Smooth muscle cell of the brain vasculature (primary cell): Measurements from ENCODE around the gene TCF3.

Experiments
- DNase-seq: peaks from one replicate; pipeline ENCODE4 v3.0.0-alpha.2; 2012; ENCODE audit warnings: low read depth, low spot score

TCF3 gene

DNA sequence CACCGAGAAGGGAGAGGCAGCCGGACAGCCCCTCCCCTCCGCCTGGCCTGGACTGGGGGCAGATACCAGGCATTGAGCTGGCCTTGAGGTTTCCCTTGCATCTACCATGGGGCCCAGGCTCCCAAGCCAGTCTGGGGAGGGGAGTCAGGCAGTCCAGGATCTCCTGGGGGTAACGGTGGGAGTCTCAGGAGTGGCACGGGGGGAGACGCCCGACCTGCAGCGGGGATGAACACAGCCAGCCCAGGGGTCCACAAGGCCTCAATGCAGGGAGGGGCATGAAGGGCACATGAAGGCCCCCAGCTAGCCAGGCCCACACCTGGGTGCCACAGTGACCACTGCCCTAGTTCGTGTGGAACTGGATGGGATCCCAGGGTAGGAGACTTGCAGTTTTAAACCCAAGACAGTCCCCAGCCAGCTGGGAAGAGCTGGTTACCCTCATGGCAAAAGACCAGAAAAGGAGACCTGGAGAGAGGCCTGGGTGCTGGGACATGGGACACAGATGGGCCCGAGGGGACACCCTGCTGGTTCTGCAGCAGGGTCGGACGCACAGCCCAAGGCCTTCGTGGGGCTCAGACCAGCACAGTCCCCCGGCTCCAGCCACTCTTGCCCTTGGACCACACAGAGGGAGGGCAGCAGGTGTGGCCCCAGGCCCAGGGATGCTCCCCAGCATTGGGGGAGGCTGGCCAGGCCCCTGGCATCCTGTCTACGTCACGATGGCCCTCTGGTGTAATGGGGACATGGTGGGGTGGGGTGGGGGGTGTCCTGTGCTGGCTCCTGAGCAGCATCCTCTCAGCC lies 42.5 kb downstream of the TCF3 start:
- no peak for DNase-seq

DNA sequence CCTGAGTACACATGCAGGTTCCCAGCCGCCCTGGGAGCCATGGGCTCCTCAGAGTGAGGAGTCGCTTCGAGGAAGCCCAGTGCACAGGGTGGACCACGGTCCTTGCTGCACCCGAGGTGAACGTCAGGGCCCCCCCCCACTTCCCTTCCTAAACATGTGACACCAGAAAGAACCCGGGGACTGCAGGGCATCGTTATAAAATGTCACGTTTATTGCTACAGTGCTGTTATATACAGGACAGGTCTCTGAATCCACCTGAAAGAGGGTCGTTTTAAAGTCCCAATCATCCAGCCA lies 43.4 kb downstream of the TCF3 start:
- no peak for DNase-seq

DNA sequence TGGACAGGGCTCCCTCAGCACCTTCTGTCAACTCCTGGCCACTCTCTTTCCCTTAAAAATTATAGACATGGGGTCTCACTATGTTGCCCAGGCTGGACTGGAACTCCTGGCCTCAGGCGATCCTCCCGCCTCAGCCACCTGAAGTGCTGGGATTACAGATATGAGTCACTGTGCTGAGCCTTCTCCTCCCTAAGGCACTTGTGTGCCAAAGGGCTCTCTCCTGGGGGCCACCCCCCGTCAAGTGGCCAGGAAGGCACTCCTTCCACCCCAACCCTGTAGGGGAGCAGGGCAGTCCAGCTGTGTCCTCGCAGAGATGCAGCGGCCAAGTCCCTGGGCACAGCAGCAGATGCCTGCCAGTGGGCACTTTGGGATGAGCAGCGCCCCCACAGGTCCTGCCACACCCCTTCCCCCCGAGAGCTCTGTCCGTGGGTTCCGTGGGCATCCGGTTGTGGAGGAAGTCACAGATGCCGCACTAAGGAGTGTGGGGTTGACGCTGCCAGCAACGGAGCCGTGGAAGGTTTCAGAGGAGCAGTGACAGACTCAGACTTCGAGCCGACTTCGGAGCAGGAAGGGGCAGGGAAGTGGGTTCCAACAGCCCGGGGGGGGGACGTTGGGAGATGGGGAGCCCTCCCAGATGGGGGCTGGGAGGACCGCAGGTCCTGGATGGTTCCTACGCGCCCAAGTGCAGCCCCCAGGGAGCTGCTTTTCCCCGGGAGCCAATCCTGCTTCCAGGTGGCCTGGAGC lies 43.9 kb downstream of the TCF3 start:
- DNase-seq: no peak

GRCh38 chr19:1606138-1606651 lies 46.2 kb downstream of the TCF3 start:
- DNase-seq: no peak

- peak; percentile 85 for DNase-seq
Observed at GRCh38 chr19:1605236-1606137, 46.9 kb downstream of the TCF3 start, which contains the start of gene UQCR11. Gene UQCR11 (minus strand): TSS chr19:1605462. CDS start chr19:1605409, 53 bp downstream.

GRCh38 chr19:1602091-1602707 lies 50.2 kb downstream of the TCF3 start:
- no peak for DNase-seq

GRCh38 chr19:1601613-1602064 lies 50.8 kb downstream of the TCF3 start:
- DNase-seq: no peak

GRCh38 chr19:1599460-1599846 lies 53.0 kb downstream of the TCF3 start:
- DNase-seq: no peak

- no peak for DNase-seq
Observed at GRCh38 chr19:1598777-1599459, 53.5 kb downstream of the TCF3 start.

- no peak for DNase-seq
Observed at GRCh38 chr19:1593501-1593772, 59.0 kb downstream of the TCF3 start.

DNA sequence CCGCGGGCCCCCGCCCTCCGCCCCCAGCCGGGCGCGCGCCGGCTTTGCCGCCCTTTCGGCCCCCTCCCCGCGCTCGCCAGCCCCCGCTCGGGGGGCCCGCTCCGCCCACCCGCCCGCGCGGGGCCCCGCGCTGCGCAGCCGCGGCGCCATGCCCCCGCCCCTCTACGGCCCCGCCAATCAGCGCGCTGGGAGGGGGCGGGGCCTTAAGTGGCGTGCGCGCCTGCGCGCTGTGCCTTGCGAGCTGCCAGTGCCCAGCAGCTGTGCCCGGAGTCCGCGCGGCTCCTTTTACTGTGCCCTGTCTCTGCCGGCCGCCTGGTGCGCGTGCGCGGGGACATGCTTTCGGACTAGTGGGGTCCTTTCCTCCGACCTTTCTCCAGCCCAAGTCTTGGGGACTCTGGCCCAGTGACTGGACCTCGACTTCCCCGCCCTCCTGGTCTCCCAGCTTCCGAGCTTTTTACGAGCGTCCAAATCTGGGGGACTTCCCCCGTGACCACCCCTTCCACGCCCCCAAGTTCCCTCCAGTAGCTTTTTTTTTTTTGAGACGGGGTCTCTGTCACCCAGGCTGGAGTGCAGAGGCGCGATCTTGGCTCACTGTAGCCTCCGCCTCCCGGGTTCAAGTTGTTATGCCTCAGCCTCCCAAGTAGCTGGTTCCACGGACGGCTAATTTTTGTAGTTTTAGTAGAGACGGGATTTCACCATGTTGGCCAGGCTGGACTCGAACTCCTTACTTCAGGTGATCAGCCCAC lies 59.5 kb downstream of the TCF3 start, which contains the start of gene MBD3:
TSS of gene MBD3 (minus strand) at position 111 of the 746 bp plus-strand sequence. CDS start 234 bp downstream, outside the sequence.
- DNase-seq: peak; percentile 78

DNA sequence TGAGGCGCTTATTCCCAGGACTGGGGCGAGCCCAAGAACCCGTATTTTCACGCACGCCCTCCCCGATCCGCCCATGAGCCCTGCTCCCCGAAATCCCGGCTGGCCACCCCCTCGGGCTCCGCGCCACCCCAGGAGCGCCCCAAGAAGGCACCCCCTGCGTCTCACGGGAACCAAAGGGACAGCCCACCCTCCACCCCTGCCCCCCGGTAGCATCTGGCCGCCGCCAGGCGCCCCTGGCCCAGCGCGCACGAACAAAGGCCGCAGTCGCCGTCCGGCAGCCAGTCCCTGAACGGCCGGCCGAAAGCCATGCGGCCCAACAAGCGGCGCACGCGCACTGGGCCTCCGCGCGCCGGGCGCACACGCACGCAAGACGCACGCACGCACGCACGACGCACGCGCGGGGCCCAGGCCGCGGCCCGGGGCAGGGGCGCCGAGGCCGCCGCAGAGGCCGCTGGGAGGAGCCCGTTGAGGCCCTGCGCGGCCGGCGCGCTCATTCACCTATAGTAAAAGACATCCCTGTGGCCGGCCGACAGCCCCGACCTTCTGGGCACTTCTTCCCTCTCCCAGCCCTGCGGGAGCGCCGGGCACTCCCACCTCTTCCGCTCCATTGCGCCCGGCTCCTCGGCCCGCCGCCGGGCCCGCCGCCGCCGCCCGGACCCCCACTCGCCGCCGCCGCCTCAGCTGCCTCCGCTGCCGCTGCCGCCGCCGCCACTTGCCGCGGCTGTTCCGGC lies 60.2 kb downstream of the TCF3 start:
- peak; percentile 61 for DNase-seq

DNA sequence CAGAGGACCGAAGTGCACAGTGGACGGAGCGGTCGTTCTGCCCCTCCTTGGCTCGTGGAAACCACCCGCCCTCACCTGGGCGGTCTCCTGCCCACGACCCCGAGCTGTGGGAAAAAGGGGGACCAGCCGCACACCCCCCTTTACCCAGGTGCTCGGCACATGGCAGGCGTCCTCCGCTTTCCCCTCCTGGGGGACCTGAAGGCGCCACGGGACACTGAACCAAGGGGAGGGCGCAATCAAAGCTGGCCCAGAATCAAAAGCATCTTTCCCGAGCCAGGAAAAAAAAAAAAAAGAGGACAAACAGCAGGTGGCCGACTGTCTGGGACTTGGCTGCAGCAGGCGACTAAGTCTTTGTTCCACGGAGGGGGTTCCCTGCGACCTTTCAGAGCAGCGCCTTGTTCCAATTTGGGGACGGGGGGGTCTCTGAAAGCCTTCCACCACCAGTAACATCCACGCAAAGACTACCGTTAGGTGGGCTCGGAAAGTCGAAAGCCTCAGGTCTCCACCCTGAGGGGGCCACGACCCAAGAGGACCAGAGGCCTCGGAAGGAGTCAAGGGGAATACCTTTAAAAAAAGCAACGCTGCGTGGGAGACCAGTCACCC lies 60.9 kb downstream of the TCF3 start:
- no peak for DNase-seq

- no peak for DNase-seq
Observed at GRCh38 chr19:1590641-1591397, 61.6 kb downstream of the TCF3 start.

DNA sequence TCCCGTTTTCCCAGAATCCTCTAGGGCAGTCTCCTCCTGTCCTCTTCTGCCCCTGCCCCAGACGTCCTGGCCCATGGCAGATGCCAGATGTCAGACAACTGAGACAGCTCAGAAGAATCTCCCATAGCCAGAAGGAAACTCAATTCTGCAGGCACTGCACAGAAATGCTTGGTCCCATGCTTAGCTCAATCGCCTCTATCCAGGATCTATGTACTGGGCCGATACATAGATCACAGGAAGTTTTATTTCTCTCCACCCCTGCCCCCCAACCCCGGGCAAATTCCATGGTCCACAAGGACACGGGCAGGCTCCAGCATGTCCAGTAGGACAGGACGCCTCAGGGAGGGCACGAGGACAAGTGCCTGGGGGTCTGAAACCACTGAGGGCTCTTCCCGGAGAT lies 64.5 kb downstream of the TCF3 start:
- DNase-seq: no peak

- DNase-seq: no peak
Observed at GRCh38 chr19:1585243-1585580, 67.2 kb downstream of the TCF3 start.

- no peak for DNase-seq
Observed at GRCh38 chr19:1584500-1585242, 67.7 kb downstream of the TCF3 start.

DNA sequence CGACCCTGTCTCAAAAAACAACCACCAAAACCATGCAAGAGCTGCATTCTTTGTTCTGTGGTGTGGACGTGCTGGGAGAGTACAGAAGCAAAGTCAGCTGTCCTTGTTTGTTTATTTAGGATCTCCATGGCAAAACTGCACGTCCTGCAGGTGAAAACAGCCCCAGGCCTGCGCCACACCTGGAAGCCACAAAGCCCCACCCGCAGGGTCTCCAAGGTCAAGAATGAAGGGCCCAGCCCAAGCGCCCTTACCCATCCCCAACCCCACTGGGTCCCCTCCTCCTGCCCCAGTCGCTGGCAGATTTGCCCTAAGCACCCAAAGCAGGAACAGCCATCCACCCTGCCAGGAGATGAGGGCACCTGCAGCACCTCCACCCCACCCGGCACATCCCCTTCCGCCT lies 70.2 kb downstream of the TCF3 start:
- DNase-seq: no peak
